PFSK-1 (cell line): ENCODE data around the gene C6orf132. TPM values are rescaled to one million over a fixed set of nuclear protein-coding genes. Genes with fewer than 3 reads are reported as not detected.

Experiments
- FOXP2 ChIP-seq: optimal IDR thresholded peaks from 2 replicates; pipeline ENCODE3; 2011; ENCODE audit warnings: borderline replicate concordance, control low read depth, inconsistent platforms; ENCODE audit not compliant: insufficient read depth; ENCODE audit errors: extremely low read length, extremely low read depth
- POLR2AphosphoS5 ChIP-seq: IDR thresholded peaks from 2 replicates; pipeline ENCODE4 v1.6.1; 2012; ENCODE audit warnings: low read depth, mild to moderate bottlenecking, control low read depth, low read length, moderate library complexity
- REST ChIP-seq, 2 experiments: IDR thresholded peaks; 2 replicates each; pipeline versions ENCODE4 v1.6.1 to v1.8.0; 2011 to 2012; ENCODE audit warnings: low read depth in 2 of 2, low read length in 2 of 2, control low read depth in 1 of 2, inconsistent platforms in 1 of 2, mild to moderate bottlenecking in 1 of 2, moderate library complexity in 1 of 2; ENCODE audit not compliant: insufficient read depth in 1 of 2
- SIN3A ChIP-seq: IDR thresholded peaks from 2 replicates; pipeline ENCODE4 v1.6.1; 2012; ENCODE audit warnings: mild to moderate bottlenecking, low read length, moderate library complexity, borderline replicate concordance; ENCODE audit not compliant: insufficient read depth
- TAF1 ChIP-seq: IDR thresholded peaks from 2 replicates; pipeline ENCODE4 v1.6.1; 2012; ENCODE audit warnings: low read length, control low read depth, borderline replicate concordance; ENCODE audit not compliant: insufficient read depth
- polyA plus RNA-seq: library from polyadenylated mRNA; unstranded; fragments of >200 nt; gene quantifications from one replicate; pipeline ENCODE4 v1.2.1, GENCODE V29; 2012; ENCODE audit warnings: low read depth, missing spikeins; ENCODE audit not compliant: insufficient read length

Gene C6orf132, protein sequence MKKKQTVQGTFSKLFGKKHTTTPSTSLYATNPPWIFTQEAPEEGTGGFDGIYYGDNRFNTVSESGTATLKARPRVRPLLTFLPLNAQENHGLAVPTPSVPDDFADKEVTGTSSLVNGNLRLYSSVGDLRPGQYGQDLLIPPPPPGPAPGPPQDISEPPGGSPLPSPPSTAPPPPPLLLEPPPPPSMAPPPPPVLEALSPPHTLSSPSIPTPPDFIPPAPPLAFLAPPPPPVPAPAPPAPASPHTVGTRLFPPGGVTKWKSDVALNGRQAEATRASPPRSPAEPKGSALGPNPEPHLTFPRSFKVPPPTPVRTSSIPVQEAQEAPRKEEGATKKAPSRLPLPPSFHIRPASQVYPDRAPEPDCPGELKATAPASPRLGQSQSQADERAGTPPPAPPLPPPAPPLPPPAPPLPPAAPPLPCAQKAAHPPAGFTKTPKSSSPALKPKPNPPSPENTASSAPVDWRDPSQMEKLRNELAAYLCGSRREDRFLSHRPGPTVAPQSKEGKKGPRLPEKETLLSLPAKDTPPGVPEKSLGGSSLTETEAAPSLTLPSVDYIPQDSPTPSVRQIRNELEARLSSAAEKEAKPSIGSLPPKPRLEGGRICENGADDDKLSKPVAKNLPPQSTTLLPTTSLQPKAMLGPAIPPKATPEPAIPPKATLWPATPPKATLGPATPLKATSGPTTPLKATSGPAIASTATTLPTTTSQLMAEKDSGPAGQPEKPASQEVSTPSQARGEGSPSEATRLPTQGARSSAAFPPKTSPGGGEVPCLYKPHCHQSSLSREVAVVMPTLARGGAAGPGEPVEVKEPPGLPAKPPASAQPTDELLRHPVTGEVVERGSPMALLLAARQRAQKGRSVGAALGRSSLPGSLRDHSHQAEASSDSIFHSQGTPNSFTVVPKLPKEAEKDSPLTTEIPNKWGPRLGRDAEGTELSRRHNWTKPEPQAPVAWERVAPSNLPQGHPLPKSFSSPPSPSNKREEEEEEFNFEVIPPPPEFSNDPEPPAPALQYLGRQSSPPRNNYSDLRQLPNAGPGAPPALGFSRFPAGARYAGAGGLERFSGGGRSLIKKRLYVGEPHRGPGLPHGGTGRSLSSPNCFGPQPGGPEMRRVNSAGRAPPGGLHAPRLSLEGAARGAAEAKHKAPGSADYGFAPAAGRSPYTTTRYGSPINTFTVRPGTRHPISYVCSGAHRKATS
- polyA plus RNA-seq: not detected

GRCh38 chr6:42142118-42142835, at the start of gene C6orf132:
Gene C6orf132, minus strand, starts transcription at chr6:42142620. Its CDS starts 176 bp downstream, at chr6:42142444.
- TF ChIP-seq SIN3A: no peak

DNA sequence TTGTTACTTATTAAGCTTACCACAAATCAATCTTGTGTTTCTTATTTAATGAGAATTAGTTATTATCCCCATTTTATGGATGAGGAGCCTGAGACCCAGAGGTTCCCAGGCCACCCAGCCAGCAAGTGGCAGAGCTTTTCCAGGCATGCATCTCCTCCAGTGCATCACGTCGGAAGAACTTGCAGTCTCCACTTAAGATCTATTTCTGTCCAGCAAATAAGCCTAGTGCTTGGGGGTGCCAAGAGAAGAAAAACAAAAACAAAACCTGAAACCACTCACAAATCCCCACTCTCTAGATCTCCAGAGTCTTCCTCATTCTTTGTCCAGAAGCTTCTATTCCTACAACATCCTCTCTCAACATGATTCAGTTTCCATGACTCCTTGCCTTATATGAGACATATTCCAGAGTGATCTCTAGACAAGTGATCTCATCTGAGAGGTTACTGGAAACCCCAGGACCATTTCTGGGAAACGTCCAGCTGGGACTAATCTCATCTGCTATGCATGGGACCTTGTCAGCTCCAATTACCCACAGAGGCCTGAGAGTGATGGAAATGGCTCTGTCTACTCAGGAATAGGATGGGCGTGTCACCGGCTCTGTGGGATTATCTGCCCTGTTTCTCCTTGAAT, 48.2 kb upstream of the C6orf132 start:
- TF ChIP-seq TAF1: no peak
- TF ChIP-seq SIN3A: no peak
- TF ChIP-seq POLR2AphosphoS5: no peak
- no peak for TF ChIP-seq REST (IDR thresholded peaks at IDR 0.05; ENCODE audit: insufficient read depth in 1 of 2, low read depth in 2 of 2, low read length in 2 of 2)
- no peak for TF ChIP-seq FOXP2

DNA sequence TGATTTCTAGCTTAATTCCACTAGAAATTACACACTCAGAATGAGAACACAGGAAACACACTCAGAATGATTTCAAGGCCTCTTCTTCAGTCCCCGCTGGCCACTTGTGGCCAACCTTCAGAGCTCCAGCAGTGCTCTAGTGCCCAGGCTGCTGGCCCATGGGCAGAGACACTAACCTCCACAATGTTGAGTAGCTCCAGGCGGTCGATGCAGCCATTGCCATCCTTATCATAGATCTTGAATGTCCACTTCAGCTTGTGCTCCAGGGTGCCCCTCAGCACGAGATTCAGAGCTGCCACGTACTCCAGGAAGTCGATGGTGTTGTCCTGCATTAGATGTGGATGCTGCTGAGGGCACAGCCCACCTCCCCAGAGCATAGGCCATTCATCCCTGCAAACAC, 46.0 kb upstream of the C6orf132 start:
- TF ChIP-seq FOXP2 (no peak), SIN3A (no peak), REST (IDR thresholded peaks at IDR 0.05; ENCODE audit: insufficient read depth in 1 of 2, low read depth in 2 of 2, low read length in 2 of 2) (no peak), TAF1 (no peak), POLR2AphosphoS5 (no peak)

DNA sequence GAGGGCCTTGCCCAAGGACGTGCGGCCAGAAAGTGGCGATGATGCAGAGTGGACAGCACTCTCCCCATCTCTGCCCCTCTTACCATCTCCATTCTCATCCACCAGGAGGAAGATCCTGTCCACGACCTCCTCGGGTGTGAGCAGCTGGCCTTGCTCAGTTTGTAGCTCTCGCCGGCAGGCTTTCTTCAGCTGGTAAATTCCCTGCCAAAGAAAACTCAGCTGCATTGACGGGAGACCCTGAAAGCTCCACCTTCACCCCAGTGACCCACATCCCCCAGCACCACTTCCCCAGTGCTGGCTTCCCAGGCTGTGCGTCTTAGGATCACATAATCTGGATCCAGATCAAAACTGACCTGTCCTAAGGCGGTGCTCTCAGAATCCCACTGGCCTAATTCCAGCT, 43.2 kb upstream of the C6orf132 start:
- TF ChIP-seq REST (IDR thresholded peaks at IDR 0.05; ENCODE audit: insufficient read depth in 1 of 2, low read depth in 2 of 2, low read length in 2 of 2): no peak
- TF ChIP-seq SIN3A: no peak
- no peak for TF ChIP-seq FOXP2
- no peak for TF ChIP-seq TAF1
- TF ChIP-seq POLR2AphosphoS5: no peak

DNA sequence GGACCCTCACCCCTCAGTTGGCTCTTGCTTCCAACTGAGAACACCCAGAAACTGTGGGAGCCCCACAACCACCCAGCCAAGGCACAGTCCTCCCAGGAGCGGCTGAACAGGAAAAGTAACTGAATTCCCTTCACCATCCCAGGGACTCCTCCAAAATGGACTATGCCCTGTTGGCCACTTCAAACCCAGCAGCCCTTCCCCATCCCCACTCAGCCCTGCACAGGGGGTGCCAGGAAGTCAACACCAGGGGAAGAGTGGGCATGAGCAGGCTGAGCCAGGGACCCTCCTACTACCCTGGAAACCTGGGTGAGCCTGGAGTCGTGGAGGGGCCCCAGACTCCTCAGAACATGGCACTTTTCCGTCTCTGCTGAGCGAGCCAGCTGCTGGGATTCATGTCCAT, 42.1 kb upstream of the C6orf132 start:
- TF ChIP-seq TAF1: no peak
- no peak for TF ChIP-seq FOXP2
- no peak for TF ChIP-seq REST (IDR thresholded peaks at IDR 0.05; ENCODE audit: insufficient read depth in 1 of 2, low read depth in 2 of 2, low read length in 2 of 2)
- TF ChIP-seq POLR2AphosphoS5: no peak
- no peak for TF ChIP-seq SIN3A
